Measurements from ENCODE around the gene AP2M1. TPM values are rescaled to one million over a fixed set of nuclear protein-coding genes. Genes with fewer than 3 reads are reported as not detected.

AP2M1 gene
- total and polyA plus RNA-seq, 2 of the 13 experiments (the other 11 are each of a cell fraction or from before 2014, with no cell fraction given), result 126 to 146 TPM

DNA sequence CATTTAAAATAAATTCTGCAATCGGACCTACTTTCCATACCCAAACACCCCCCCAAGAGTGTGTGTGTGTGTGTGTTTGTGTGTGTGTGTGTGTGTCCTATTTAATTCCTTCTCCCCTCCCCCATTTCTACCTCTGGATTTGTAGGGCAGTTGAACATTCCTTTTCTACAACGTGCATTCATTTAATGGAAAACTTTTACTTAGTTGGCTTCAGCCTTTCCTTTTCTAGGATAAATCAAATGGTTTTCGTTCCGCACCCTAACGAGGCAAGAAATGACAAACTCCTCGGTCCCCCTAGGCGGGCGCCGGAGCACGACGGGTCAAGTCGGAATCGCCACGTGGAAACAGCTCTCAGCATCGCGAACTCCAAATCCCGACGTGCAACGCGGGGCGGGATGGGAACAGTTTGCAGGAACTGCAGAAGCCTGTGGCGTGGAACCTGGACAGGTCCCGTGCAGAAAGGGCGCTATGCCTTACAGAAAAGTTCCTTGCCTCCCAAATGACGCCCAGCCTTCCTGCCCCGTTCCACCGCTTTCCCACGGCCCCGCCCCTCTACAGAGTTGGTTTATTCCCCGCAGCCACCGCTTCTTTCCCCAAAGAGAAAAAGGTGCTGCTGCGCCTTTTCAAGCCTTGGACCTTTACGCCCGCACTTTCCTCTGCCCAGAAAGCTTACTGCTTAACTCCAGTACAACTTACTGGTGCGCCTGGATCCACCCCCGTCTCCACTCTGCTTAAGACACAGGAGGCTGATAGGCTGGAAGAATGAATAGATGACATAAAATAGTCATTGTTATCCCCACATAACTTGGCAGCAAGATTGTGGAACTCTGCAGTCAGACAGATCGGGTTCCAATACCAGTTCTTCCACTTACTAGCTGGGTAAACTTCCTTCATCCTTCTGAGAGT is 40.6 kb upstream of the AP2M1 start (continued):
- 0 out of 2 replicates have a peak, but pooled peaks have one; percentile 48 for TF ChIP-seq KIAA2018 (CRISPR knock-in tag; IDR thresholded peaks at IDR 0.05; ENCODE audit: borderline replicate concordance)
- TF ChIP-seq ZNF230 (CRISPR knock-in tag; IDR thresholded peaks at IDR 0.05), result peak; percentile 81; the same call in 1 of the 2 replicates
- peak; percentile 58 for TF ChIP-seq TBX2 (CRISPR knock-in tag; IDR thresholded peaks at IDR 0.05; ENCODE audit: borderline replicate concordance)
- no peak for TF ChIP-seq KLF12 (CRISPR knock-in tag; IDR thresholded peaks at IDR 0.05; ENCODE audit: borderline replicate concordance)
- TF ChIP-seq PTBP1 (IDR thresholded peaks at IDR 0.05; ENCODE audit: low read depth, low read length, poor library complexity, severe bottlenecking), result no peak
- no peak for TF ChIP-seq NCOA1 (CRISPR knock-in tag; IDR thresholded peaks at IDR 0.05)
- 0 out of 2 replicates have a peak, but pooled peaks have one; percentile 78 for TF ChIP-seq IRX3 (CRISPR knock-in tag; IDR thresholded peaks at IDR 0.05; ENCODE audit: borderline replicate concordance, low read depth)
- TF ChIP-seq TBP (CRISPR knock-in tag; IDR thresholded peaks at IDR 0.05), result no peak
- peak; percentile 80 for TF ChIP-seq KMT2B (CRISPR knock-in tag; IDR thresholded peaks at IDR 0.05)
- TF ChIP-seq ZNF337 (CRISPR knock-in tag; IDR thresholded peaks at IDR 0.05; ENCODE audit: borderline replicate concordance, low read depth), result no peak
- no peak; the same call in 1 of the 2 replicates for TF ChIP-seq SMAD1 (CRISPR knock-in tag; IDR thresholded peaks at IDR 0.05; ENCODE audit: borderline replicate concordance, low read depth)
- 0 out of 2 replicates have a peak, but pooled peaks have one; percentile 40 for TF ChIP-seq ZBTB25 (CRISPR knock-in tag; IDR thresholded peaks at IDR 0.05)
- TF ChIP-seq TARDBP (CRISPR knock-in tag; IDR thresholded peaks at IDR 0.05), result peak; percentile 61; the same call in 1 of the 2 replicates
- TF ChIP-seq CREB1 (IDR thresholded peaks at IDR 0.05), result no peak
- TF ChIP-seq CREB1 (CRISPR knock-in tag; IDR thresholded peaks at IDR 0.05), result peak; percentile 59; the same call in 1 of the 2 replicates
- TF ChIP-seq FOSL2 (CRISPR knock-in tag; IDR thresholded peaks at IDR 0.05), result peak; percentile 30; the same call in 1 of the 2 replicates
- TF ChIP-seq AHR (CRISPR knock-in tag; IDR thresholded peaks at IDR 0.05), result no peak; the same call in none of the 2 replicates
- TF ChIP-seq BRCA1 (CRISPR knock-in tag; IDR thresholded peaks at IDR 0.05), result no peak
- 0 out of 2 replicates have a peak, but pooled peaks have one; percentile 44 for TF ChIP-seq ZNF556 (CRISPR knock-in tag; IDR thresholded peaks at IDR 0.05; ENCODE audit: borderline replicate concordance)
